Mesenchymal stem cell (in vitro differentiated cells and primary cell): ENCODE results near the gene GNG4.

Source experiments
- DNase-seq: peaks from one replicate; pipeline ENCODE4 v3.0.0-alpha.2; 2013
- H2AFZ ChIP-seq: one replicate; pipeline ENCODE4 v1.6.1; 2013; ENCODE audit warnings: low read depth, mild to moderate bottlenecking, control low read depth, inconsistent platforms, low read length, moderate library complexity
- H2AK5ac ChIP-seq: 2 replicates; pipeline ENCODE4 v1.6.1; 2013; ENCODE audit warnings: low read length, moderate library complexity, mild to moderate bottlenecking, inconsistent platforms; ENCODE audit not compliant: severe bottlenecking
- H2BK120ac ChIP-seq: one replicate; pipeline ENCODE4 v1.6.1; 2013; ENCODE audit warnings: low read depth, mild to moderate bottlenecking, inconsistent platforms, low read length, moderate library complexity
- H2BK12ac ChIP-seq, 2 experiments: one replicate each; pipeline ENCODE4 v1.6.1; 2013; ENCODE audit warnings: inconsistent platforms in 2 of 2, low read length in 2 of 2, mild to moderate bottlenecking in 2 of 2, moderate library complexity in 2 of 2, control low read depth in 1 of 2
- H2BK15ac ChIP-seq: one replicate; pipeline ENCODE4 v1.6.1; 2013; ENCODE audit warnings: mild to moderate bottlenecking, low read depth, inconsistent platforms; ENCODE audit not compliant: poor library complexity, severe bottlenecking
- H2BK5ac ChIP-seq: 2 replicates; pipeline ENCODE4 v1.6.1; 2013; ENCODE audit warnings: low read depth, mild to moderate bottlenecking, low read length, control low read depth, inconsistent platforms; ENCODE audit not compliant: poor library complexity, severe bottlenecking
- H3K14ac ChIP-seq, 2 experiments: one replicate each; pipeline ENCODE4 v1.6.1; 2013; ENCODE audit warnings: inconsistent platforms in 2 of 2, low read length in 2 of 2, control low read depth in 1 of 2, mild to moderate bottlenecking in 1 of 2, moderate library complexity in 1 of 2
- H3K18ac ChIP-seq, 2 experiments: one replicate each; pipeline ENCODE4 v1.6.1; 2013; ENCODE audit warnings: inconsistent platforms in 2 of 2, low read length in 2 of 2, control low read depth in 1 of 2, low read depth in 1 of 2, mild to moderate bottlenecking in 1 of 2
- H3K23ac ChIP-seq, 2 experiments: one replicate each; pipeline ENCODE4 v1.6.1; 2013; ENCODE audit warnings: inconsistent platforms in 2 of 2, low read length in 2 of 2, mild to moderate bottlenecking in 2 of 2, moderate library complexity in 2 of 2, control low read depth in 1 of 2
- H3K27ac ChIP-seq: 2 replicates; pipeline ENCODE4 v1.5.1; 2013; ENCODE audit warnings: mild to moderate bottlenecking, moderate library complexity, low read length, control low read depth, inconsistent platforms; ENCODE audit not compliant: poor library complexity, severe bottlenecking
- H3K27me3 ChIP-seq, 2 experiments: 2 replicates each; pipeline versions ENCODE4 v1.6.1 to v1.7.0; 2013; ENCODE audit warnings: low read length in 2 of 2, mild to moderate bottlenecking in 2 of 2, moderate library complexity in 2 of 2, control low read depth in 1 of 2, inconsistent platforms in 1 of 2; ENCODE audit not compliant: control insufficient read depth in 1 of 2, insufficient read depth in 1 of 2
- H3K36me3 ChIP-seq, 2 experiments: 2 replicates each; pipeline versions ENCODE4 v1.6.1 to v1.7.0; 2013; ENCODE audit warnings: low read length in 2 of 2, control low read depth in 1 of 2, inconsistent platforms in 1 of 2, low read depth in 1 of 2, mild to moderate bottlenecking in 1 of 2; ENCODE audit not compliant: insufficient read depth in 2 of 2, control insufficient read depth in 1 of 2
- H3K4ac ChIP-seq, 2 experiments: one replicate each; pipeline ENCODE4 v1.6.1; 2013; ENCODE audit warnings: inconsistent platforms in 2 of 2, low read length in 2 of 2, mild to moderate bottlenecking in 2 of 2, moderate library complexity in 2 of 2, control low read depth in 1 of 2, low read depth in 1 of 2
- H3K4me1 ChIP-seq: 2 replicates; pipeline ENCODE4 v1.6.1; 2013; ENCODE audit warnings: low read depth, low read length, control low read depth; ENCODE audit not compliant: control insufficient read depth, insufficient read depth
- H3K4me2 ChIP-seq: 2 replicates; pipeline ENCODE4 v1.6.1; 2013; ENCODE audit warnings: low read length, mild to moderate bottlenecking, inconsistent platforms; ENCODE audit not compliant: poor library complexity, severe bottlenecking
- H3K4me3 ChIP-seq, 2 experiments: 2 replicates each; pipeline versions ENCODE4 v1.5.1 to v1.7.0; 2013; ENCODE audit warnings: low read length in 2 of 2, mild to moderate bottlenecking in 2 of 2, control low read depth in 1 of 2, low read depth in 1 of 2; ENCODE audit not compliant: insufficient read depth in 1 of 2
- H3K79me1 ChIP-seq: replicated peaks from 2 replicates; pipeline ENCODE4 v1.6.1; 2013; ENCODE audit warnings: mild to moderate bottlenecking, control low read depth, low read length, inconsistent platforms; ENCODE audit not compliant: poor library complexity, severe bottlenecking
- H3K9ac ChIP-seq: 2 replicates; pipeline ENCODE4 v1.7.0; 2013; ENCODE audit warnings: mild to moderate bottlenecking, low read length, moderate library complexity
- H3K9me3 ChIP-seq: 2 replicates; pipeline ENCODE4 v1.7.0; 2013; ENCODE audit warnings: mild to moderate bottlenecking, low read length; ENCODE audit not compliant: control insufficient read depth
- H4K8ac ChIP-seq: one replicate; pipeline ENCODE4 v1.6.1; 2013; ENCODE audit warnings: inconsistent platforms, mild to moderate bottlenecking, low read length, moderate library complexity
- H4K91ac ChIP-seq: one replicate; pipeline ENCODE4 v1.6.1; 2013; ENCODE audit warnings: mild to moderate bottlenecking, low read length, inconsistent platforms
- WGBS: methylation state at CpG from one replicate; pipeline ENCODE4 v1.1.7; 2013; ENCODE audit warnings: mixed read lengths; 5-methylcytosine and 5-hydroxymethylcytosine counted together

The GNG4 gene

GRCh38 chr1:235586413-235586812 is 63.2 kb downstream of the GNG4 start:
- H3K27me3 ChIP-seq: peaks cover 36 to 65% of the 10 kb centered on the region in 2 experiments
- no peak overlapping the region for H2BK120ac ChIP-seq
- H3K36me3 ChIP-seq: no peaks in the 10 kb centered on the region
- H4K8ac ChIP-seq: no peak overlapping the region
- no peak overlapping the region for H3K9ac ChIP-seq
- peak overlapping the region; percentile 12 for H2BK15ac ChIP-seq
- no peak overlapping the region for H3K4me3 ChIP-seq
- no peak overlapping the region for H2AFZ ChIP-seq
- H2BK12ac ChIP-seq: no peak overlapping the region
- 81% methylated on average over 5 of the region's 5 CpGs for WGBS
- H2BK5ac ChIP-seq: no peak overlapping the region
- H3K14ac ChIP-seq: no peak overlapping the region
- no peak for DNase-seq
- H3K9me3 ChIP-seq: no peaks in the 10 kb centered on the region
- H3K23ac ChIP-seq: no peak overlapping the region
- H3K4ac ChIP-seq: no peak overlapping the region
- H3K4me1 ChIP-seq: peaks cover 4% of the 10 kb centered on the region
- H3K4me2 ChIP-seq: no peak overlapping the region
- H2AK5ac ChIP-seq: no peak overlapping the region
- H4K91ac ChIP-seq: no peak overlapping the region
- H3K18ac ChIP-seq: no peak overlapping the region
- no peaks in the 10 kb centered on the region for H3K79me1 ChIP-seq
- H3K27ac ChIP-seq: no peak overlapping the region

- DNase-seq: no peak
- no peak overlapping the region for H2BK5ac ChIP-seq
- no peak overlapping the region for H4K8ac ChIP-seq
- no peak overlapping the region for H3K23ac ChIP-seq
- no peak overlapping the region for H3K14ac ChIP-seq
- H3K4me1 ChIP-seq: peaks cover 4% of the 10 kb centered on the region
- H3K27ac ChIP-seq: no peak overlapping the region
- no peak overlapping the region for H2AK5ac ChIP-seq
- H4K91ac ChIP-seq: no peak overlapping the region
- no peak overlapping the region for H3K4me2 ChIP-seq
- no peaks in the 10 kb centered on the region for H3K36me3 ChIP-seq
- H3K27me3 ChIP-seq: peaks cover 36 to 53% of the 10 kb centered on the region in 2 experiments
- H3K9ac ChIP-seq: no peak overlapping the region
- no peak overlapping the region for H3K18ac ChIP-seq
- no peak overlapping the region for H3K4ac ChIP-seq
- no peak overlapping the region for H3K4me3 ChIP-seq
- no peak overlapping the region for H2BK12ac ChIP-seq
- WGBS: 80% methylated on average over 2 of the region's 2 CpGs
- H2BK15ac ChIP-seq: no peak overlapping the region
- H3K79me1 ChIP-seq: no peaks in the 10 kb centered on the region
- no peak overlapping the region for H2BK120ac ChIP-seq
- no peaks in the 10 kb centered on the region for H3K9me3 ChIP-seq
- H2AFZ ChIP-seq: no peak overlapping the region
These were observed 64.6 kb downstream of the GNG4 start for GRCh38 chr1:235584973-235585372.

GRCh38 chr1:235583511-235584001 is 66.0 kb downstream of the GNG4 start:
- no peaks in the 10 kb centered on the region for H3K36me3 ChIP-seq
- H3K9ac ChIP-seq: no peak overlapping the region
- no peak overlapping the region for H3K18ac ChIP-seq
- WGBS: 85% methylated on average over 3 of the region's 4 CpGs
- H3K4me2 ChIP-seq: no peak overlapping the region
- H2BK15ac ChIP-seq: no peak overlapping the region
- no peak overlapping the region for H3K23ac ChIP-seq
- H3K4me1 ChIP-seq: peaks cover 2% of the 10 kb centered on the region
- no peak overlapping the region for H3K4ac ChIP-seq
- H2AK5ac ChIP-seq: no peak overlapping the region
- H4K8ac ChIP-seq: no peak overlapping the region
- no peak overlapping the region for H2BK120ac ChIP-seq
- DNase-seq: no peak
- H3K4me3 ChIP-seq: no peak overlapping the region
- no peaks in the 10 kb centered on the region for H3K79me1 ChIP-seq
- H2BK12ac ChIP-seq: no peak overlapping the region
- no peak overlapping the region for H3K27ac ChIP-seq
- H4K91ac ChIP-seq: no peak overlapping the region
- no peak overlapping the region for H2BK5ac ChIP-seq
- H3K14ac ChIP-seq: no peak overlapping the region
- H2AFZ ChIP-seq: no peak overlapping the region
- H3K9me3 ChIP-seq: no peaks in the 10 kb centered on the region
- H3K27me3 ChIP-seq: peaks cover 36 to 53% of the 10 kb centered on the region in 2 experiments

DNA sequence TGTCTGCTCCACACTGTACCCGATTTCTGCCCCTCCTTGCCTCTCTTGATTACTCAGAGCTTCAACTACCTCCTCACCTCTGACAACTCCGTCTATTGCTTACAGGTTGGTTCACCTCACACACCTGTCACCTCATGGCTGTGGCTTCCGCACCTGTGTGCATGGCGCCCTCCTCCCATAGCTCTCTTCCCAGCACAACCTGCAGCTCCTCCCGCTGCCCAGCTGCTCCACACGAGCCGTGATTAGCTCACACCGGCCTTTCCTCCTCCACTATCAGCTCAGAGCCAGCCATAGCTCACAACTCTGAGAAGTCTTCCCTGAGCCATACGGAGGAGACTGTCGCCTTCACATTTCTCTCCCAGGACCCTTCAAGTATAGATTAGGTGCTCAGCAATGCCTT is 67.5 kb downstream of the GNG4 start:
- Histone ChIP-seq H2BK5ac (no peak overlapping the region), H2BK12ac (no peak overlapping the region), H2BK15ac (no peak overlapping the region), H3K4me3 (no peak overlapping the region), H3K9me3 (no peaks in the 10 kb centered on the region), H3K4ac (no peak overlapping the region), H3K27me3 (peaks cover 36 to 53% of the 10 kb centered on the region in 2 experiments), H3K9ac (no peak overlapping the region), H2AK5ac (no peak overlapping the region), H2AFZ (no peak overlapping the region), H3K4me2 (no peak overlapping the region), H3K36me3 (no peaks in the 10 kb centered on the region), H3K27ac (no peak overlapping the region), H3K23ac (no peak overlapping the region), H3K4me1 (peaks cover 2% of the 10 kb centered on the region), H2BK120ac (no peak overlapping the region), H4K8ac (no peak overlapping the region), H3K14ac (peak overlapping the region in 1 of 2 experiments; percentile 66), H3K18ac (no peak overlapping the region), H3K79me1 (no peaks in the 10 kb centered on the region), H4K91ac (no peak overlapping the region)
- no peak for DNase-seq
- 82% methylated on average over 10 of the region's 10 CpGs for whole genome bisulfite sequencing
